ENCODE data around the gene IKBKE. TPM values are rescaled to one million over a fixed set of nuclear protein-coding genes. Genes with fewer than 3 reads are reported as not detected.
A peak's percentile ranks its signal among the peaks of the same experiment; 100 is the strongest.
"Not testable (repeated sequence)": the region's sequence is repeated elsewhere in the genome, so short reads cannot be mapped to it uniquely, and the experiment has no call there.

Gene IKBKE
- total RNA-seq, 1 donor from 2014 or later: 14.2 TPM

DNA sequence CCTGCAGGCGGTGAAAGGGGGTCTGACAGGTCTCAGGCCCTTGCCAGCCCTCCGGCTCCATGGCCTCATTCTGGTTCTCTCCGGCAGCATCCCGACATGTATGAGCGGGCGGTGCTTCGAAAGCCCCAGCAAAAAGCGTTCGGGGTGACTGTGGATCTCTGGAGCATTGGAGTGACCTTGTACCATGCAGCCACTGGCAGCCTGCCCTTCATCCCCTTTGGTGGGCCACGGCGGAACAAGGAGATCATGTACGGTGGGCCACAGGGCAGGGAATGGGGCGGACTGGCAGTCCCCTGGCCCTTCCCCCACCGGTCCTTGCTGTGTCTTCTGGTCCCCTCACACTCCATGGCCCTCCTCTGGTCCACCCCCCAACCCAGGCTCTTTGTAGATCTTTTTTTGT is 6.3 kb downstream of the IKBKE start:
- ATAC-seq: no peak

DNA sequence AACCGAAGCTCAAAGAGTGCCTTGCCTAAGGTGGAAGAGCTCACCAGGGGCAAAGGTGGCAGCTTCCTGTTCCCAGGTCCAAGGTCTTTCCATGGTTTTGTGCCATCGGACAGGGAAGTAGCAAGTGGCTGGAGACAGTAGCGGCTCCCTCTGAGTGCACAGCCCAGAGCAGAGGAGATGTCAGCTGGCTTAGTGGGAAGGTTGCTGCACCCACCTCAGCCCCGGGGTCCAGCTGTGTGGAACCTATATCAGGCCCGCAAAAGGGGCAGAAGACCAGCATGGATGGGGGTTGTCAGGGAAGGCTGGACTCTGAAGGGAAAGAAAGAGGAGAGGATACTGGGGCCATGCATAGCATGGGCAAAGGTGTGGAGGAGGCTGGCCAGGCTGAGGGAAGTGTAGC is 6.8 kb downstream of the IKBKE start:
- no peak for ATAC-seq

DNA sequence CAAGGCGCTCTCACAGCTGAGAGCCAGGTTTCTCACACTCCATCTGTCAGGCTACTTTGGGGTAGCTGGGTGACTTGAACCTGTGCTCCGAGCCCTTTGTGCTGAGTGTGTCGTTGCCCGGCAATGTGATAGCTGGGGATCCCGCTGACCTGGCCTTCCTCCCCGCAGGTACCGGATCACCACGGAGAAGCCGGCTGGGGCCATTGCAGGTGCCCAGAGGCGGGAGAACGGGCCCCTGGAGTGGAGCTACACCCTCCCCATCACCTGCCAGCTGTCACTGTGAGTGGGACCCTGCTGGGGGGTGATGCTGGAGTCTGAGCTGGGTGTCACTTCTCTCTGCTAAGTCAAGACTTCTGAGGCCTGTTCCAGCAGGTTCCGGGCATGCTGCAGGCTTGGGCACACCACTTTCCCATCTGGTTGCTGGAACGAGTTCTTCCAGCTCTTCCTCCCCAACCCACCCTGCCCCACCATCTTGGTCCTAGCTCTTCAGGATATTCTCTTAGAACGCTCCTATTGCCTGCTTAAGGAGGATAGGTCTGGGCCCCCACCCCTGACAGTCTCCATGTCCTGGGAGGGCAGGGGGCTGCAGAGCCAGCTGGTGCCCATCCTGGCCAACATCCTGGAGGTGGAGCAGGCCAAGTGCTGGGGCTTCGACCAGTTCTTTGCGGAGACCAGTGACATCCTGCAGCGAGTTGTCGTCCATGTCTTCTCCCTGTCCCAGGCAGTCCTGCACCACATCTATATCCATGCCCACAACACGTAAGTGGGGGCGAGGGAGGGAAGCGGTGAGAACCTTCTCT is 7.5 kb downstream of the IKBKE start:
- peak; percentile 42 for ATAC-seq

DNA sequence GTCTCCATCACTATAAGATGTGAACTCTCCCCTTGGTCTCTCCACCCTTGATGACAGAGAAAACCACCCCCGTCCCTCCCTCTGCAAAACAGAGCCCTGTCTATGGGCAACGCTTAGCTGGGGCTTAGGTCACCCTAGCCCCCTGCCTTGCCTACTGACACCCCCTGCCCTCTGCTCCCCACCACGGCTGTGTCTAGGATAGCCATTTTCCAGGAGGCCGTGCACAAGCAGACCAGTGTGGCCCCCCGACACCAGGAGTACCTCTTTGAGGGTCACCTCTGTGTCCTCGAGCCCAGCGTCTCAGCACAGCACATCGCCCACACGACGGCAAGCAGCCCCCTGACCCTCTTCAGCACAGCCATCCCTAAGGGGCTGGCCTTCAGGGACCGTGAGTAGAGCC is 8.5 kb downstream of the IKBKE start:
- no peak for ATAC-seq

DNA sequence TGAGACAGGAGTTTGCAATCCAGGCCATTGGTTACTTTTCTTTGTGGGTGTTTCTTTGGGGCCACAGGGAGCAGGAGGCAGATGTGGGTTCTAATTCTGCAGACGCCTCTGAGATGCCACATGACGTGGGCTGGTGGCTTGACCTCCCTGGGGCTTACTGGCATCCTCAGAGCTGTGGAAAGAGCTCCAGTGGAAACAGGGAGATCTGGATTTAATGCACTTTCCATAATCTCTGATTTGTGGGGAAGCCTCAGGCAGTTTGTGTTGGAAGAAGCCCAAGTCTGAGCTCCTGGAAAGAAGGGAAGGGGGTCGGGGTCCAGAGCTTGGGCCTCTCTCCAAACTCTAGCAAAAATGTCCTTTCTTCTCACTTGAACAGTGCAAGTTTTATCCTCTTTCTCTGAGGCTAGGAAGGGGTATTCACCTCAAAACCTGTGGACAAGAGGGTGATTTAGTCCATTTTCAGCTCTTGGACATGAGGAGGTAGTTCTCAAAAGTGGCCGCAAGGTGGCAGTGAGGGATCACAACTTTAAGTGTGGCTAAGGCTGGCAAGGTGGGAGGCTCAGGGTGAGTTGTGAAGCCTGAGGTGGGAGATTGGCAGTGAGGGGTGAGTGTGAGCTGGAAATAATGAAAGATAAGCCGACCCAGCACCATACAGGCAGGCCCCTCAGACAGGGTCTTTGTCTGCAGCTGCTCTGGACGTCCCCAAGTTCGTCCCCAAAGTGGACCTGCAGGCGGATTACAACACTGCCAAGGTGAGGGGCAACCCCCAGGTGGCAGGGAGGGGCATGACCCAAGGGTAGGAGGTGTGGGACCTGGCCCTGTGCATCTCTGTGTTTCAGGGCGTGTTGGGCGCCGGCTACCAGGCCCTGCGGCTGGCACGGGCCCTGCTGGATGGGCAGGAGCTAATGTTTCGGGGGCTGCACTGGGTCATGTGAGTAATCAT is 9.2 kb downstream of the IKBKE start:
- peak; percentile 20 for ATAC-seq

DNA sequence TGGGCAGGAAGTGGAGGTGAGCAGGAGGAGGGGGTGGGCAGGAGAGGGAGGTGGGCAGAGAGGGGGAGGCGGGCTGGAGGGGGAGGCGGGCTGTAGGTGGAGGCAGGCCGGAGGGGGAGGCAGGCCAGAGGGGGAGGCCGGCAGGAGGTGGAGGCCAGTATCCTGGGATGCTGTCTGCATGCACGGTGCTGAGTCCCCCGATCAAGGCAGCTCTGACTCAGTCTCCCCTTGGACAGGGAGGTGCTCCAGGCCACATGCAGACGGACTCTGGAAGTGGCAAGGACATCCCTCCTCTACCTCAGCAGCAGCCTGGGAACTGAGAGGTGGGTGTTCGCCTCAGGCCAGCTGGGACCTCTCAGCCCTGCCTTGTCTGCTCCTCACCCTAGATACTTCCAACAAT is 9.9 kb downstream of the IKBKE start:
- no peak for ATAC-seq

DNA sequence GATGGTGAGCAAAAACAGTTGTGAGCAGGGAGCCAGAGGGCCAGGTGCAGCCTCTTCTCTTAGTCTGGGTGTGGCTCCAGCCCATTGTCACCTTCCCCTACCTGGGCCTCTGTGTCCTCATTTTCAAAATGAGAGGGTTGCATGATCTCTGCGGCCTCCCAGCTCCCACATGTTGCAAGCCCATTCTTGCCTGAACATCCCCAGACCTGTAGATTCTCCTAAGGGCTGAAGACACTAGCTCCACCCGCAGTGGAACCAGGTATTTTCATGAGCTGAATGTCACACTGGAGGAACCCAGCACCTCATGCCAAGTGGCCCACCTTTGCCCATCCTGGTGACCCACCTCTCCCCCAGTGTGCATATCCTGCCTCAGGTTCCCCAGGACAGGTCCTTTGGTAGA is 12.3 kb downstream of the IKBKE start:
- ATAC-seq: peak; percentile 76

DNA sequence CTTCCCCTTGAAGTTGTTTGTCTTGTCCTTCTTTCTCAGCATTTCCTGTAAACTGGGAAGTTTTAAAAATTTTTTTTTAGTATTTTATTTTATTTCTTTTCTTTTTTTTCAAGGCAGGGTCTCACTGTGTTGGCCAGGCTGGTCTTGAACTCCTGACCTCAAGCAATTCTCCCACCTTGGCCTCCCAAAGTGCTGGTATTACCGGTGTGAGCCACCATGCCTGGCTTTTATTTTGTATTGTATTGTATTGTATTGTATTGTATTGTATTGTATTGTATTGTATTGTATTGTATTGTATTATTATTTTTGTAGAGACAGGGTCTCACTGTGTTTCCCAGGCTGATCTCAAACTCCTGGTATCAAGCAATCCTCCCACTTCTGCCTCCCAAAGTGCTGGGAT is 13.6 kb downstream of the IKBKE start:
- ATAC-seq: not testable (repeated sequence)

DNA sequence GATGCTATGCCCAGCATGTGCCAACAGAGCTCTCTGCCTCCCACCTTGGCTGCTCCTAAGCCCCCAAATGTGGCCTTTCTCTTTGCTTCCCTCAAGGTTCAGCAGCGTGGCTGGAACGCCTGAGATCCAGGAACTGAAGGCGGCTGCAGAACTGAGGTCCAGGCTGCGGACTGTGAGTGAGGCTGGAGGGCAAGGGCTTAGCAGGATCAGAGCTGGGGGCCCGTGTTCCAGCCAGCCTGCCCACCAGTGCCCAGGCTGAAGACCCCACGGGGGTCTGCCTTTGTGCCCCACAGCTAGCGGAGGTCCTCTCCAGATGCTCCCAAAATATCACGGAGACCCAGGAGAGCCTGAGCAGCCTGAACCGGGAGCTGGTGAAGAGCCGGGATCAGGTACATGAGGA is 14.6 kb downstream of the IKBKE start:
- ATAC-seq: no peak

DNA sequence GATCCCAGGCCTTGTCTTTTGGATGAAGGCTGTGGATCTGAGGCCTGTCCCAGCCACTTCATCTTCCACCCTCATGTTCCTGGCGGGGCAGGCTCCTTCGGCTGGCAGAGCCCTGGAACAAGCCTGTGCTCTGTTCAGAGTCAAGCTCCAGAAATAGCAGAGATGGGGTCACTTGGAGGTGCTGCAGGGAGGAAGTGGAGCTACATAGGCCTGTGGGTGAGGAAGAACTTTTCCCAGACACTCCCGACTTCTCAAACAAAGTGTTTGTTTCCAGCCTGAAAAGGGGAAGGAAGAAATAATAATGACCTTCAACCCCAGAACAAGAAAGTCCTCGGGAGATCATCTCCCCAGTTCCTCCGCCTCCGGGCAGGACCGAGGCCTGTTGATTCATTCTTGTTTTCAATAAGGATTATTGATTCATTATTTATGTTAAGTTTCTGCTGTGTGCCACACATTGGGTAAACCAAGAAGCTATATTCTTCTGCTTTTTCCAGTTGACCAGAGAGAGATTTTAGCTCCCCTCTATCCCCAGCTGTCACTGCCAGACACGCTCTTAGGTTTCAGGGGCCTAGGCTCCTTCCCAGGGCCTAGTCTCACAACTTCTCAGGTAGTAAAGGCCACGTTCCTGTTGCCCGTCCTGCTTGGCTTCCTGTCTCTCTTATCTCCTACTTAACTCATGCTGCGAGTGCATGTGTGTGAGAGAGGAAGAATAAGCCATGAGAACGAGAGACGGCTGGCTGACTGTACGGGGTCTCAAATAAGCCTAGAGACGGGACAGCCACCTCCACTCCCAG is 16.9 kb downstream of the IKBKE start:
- no peak for ATAC-seq

DNA sequence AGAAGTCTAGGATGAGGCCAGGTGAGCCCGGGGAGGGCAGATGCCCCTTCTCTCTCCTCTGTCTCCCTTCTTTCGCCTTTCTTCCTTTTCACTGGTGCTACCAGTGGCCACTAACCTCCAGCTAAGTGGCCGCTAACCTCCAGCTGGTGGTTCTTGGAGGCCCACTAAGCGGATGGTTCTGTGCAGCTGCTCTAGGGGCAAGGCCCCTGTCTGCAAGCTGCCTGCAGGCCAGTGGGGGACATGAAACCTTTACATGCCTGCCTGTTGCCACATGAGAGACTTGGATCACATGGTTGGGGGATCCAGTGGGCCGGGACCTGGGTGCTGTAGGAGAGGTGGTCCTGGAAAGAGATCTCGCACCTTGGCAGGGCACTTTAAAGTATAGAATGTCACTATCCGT is 17.7 kb downstream of the IKBKE start:
- no peak for ATAC-seq

DNA sequence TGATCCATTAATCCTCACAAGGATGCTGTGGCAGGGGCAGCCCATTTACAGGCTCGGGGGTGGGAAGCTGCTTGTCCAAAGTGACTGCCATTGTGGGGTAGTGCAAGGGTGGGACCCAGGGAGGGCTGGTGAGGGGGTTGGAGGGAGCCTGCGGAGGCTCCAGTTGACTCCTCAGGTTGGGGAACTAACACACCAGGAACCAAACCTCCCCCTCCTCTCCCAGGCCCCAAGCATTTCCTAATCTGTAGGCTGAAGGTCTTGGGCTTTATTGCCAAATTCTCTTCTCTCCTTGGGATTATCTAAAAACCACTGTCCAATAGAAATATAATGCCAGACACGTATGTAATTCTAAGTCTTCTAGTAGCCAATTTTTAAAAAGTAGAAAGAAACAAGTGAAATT is 18.2 kb downstream of the IKBKE start:
- ATAC-seq: no peak

DNA sequence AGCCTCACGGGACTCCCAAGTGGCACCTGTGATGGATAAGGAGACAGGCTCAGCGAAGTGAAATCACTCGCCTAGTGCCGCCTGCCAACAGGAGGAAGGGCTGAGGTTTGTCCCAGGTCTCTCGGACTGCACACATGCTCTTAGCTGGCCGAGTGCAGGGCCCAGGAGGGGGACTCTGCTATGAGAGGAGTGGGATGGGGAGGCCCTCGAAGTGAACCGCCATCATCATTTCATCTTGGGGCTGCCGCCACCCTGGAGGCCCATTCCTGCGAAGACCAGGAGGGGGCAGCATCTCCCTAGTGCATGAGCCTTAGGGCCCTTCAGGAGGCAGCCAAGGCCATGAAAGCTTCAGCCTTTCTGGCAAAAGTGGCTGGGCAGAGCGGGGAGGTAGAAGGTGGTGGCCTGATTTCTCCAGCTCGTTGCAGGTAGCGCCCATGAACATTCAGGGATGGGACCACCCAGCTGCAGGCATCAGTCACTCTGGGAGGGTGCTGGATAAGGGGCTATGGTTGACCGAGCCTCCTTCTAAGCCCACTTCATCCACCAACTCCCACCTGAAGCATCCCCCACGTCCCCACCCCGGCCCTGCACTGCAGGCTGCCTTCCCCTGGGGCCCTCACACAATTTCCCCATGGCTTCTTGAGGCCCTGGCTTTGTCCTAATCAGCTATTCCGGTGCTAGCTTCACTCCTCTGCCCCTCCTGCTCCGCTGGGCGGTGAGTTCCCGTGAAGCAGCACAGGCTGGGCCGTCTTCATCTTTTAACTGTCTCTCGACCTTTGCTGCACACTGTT is 19.9 kb downstream of the IKBKE start:
- peak; percentile 87 for ATAC-seq

DNA sequence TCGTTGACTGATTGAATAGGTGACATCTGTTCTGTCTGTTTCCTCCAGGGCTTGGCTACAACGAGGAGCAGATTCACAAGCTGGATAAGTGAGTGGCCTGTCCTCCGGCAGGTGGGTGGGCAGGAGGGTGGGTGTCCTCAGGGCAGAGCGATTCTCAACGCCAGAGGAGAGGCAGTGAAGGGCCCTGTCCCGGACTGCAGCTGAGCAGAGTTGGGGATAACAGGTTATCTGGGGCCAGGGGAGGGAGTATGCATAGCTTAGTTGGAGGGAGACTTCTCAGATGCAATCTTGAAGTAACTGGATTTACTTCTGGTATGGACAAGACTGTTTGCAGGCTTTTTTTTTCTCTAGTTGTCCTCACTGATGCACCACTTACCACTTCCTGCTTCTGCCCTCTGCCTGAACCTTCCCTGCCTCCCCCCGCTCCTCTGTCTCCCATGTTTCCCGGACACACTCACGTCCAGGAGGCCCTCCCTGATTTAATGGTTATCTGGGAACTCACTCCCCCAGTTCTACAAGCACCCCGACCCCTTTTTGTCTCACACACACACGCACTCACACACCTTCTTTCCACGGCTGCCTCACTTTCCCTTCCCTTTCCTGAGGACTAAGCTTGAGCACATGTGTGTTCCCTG is 20.6 kb downstream of the IKBKE start:
- no peak for ATAC-seq

DNA sequence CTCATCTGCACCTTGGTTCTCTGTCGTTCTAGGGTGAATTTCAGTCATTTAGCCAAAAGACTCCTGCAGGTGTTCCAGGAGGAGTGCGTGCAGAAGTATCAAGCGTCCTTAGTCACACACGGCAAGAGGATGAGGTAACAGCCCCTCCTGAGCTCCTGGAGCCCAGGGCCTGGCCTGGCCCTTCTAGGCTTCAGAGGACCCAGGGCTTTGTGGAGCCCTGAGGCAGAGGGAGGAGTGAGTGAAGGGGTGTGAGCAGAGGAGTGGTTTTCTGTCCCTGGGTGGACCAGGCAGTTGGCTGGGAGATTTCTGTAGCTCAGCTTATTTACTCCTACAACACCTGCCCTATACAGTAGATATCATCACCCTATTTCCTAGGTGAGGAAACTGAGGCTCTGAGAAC is 21.3 kb downstream of the IKBKE start:
- ATAC-seq: peak; percentile 30

DNA sequence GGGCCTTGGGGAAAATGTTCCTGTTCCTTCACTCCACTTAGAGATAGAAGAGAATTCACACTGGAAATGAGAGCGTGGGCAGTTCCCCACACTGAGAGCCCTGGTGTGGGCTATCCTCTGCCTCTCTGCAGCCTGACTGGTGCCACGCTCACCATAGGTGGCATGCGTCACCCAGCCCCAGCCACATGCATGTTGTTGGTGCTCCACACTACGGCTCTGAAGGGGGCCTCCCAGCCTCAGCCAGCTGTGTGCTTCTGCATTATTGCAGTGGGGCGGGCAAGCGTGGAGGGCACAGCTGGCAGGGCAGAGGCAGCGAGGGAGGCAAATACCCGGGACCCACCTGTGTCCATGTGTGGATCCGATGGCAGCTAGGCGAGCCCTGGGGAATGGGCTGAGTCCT is 22.3 kb downstream of the IKBKE start:
- no peak for ATAC-seq

DNA sequence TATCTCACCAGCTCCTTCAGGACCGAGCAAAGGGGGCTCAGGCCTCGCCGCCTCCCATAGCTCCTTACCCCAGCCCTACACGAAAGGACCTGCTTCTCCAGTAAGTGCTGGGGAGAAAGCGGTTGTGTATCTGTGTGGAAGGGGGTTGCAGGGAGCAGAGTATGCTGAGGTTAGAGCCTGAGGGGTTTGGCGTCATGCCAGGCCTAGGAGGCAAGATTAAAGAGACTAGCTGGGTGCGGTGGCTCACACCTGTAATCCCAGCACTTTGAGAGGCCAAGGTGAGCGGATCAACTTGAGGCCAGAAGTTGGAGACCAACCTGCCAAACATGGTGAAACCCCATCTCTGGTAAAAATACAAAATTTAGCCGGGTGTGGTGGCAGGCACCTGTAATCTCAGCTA is 23.0 kb downstream of the IKBKE start:
- ATAC-seq: no peak

DNA sequence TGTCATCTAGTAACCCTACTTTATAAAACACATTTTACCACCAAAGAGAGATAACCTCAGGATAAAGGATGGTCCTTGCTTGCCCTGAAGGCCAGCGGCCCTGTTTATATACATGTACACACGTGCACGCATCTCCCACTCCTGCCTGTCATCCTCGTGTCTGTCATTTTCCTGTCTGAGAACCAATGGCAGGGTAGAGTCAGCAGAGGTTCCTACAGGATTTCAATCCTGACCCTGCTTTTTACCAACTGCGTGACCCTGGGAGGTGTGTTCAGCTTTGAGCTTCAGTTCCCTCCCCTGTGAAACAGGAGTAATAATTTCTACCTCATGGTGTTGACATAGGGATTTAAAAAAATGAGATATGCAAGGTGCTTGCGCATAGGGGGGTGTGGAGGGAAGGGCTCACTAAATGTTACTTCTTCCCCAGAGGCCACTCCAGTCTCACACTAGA is 24.8 kb downstream of the IKBKE start:
- ATAC-seq: no peak

DNA sequence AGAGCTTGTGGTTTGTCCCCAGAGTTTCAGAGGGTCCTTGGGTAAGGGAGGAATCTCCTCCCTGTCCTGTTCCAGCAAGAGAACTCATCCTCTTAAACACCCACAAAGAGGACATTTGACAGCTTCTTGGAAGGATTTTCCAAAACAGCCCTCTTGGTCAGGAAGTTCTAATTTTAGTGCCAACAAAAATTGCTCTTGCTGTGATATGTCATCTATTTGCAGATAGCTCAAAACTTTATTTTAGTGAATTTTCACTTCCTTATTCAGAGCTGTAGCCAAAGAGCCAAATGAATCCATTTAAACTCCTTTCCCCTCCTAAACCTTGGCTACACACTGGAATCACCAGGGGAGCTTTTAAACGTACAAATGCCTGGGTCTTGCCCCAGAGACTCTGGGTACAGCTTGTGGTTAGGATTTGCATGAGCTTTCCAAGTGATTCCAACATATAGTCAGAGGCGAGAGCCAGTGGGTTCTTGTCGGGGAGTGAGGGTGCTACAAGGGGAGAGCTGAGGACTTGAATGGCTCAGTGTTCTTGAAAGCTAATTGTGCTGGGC is 25.3 kb downstream of the IKBKE start:
- ATAC-seq: no peak

DNA sequence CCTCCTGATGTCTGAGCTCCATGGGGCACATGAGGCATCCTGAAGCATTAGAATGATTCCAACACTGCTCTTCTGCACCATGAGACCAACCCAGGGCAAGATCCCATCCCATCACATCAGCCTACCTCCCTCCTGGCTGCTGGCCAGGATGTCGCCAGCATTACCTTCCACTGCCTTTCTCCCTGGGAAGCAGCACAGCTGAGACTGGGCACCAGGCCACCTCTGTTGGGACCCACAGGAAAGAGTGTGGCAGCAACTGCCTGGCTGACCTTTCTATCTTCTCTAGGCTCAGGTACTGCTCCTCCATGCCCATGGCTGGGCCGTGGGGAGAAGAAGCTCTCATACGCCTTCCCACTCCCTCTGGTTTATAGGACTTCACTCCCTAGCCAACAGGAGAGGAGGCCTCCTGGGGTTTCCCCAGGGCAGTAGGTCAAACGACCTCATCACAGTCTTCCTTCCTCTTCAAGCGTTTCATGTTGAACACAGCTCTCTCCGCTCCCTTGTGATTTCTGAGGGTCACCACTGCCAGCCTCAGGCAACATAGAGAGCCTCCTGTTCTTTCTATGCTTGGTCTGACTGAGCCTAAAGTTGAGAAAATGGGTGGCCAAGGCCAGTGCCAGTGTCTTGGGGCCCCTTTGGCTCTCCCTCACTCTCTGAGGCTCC is 26.0 kb downstream of the IKBKE start:
- no peak for ATAC-seq

DNA sequence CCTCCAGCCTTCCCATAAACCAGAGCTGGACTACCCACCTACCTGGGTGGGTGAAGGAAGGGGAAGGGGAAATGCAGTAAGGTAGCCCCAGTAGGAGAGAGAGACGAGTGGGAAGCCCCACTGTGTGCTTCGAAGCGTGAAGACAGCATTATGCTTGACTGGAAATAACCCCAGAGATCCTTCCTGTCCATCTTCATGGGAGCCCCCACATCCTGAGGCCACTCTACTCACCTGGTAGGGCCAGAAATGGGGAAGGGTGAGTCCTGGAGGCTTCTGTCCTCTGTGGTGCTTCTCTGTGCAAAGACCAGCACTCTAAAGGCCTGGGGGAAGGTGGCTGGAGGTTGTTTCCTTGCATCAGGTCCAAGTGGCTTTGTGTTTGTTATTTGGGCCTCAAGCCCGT is 27.1 kb downstream of the IKBKE start:
- no peak for ATAC-seq
